ENCODE measurements around the gene HK1.
"Not testable (repeated sequence)": the region's sequence is repeated elsewhere in the genome, so short reads cannot be mapped to it uniquely, and the experiment has no call there.

Gene HK1

GRCh38 chr10:69278446-69278963 lies at the start of gene HK1:
Gene HK1, plus strand, starts transcription at chr10:69278496.
- no peak for DNase-seq (ENCODE audit: low read depth in 2 of 2)

- no peak for DNase-seq (ENCODE audit: low read depth in 2 of 2)
Observed at GRCh38 chr10:69229616-69229916, 48.7 kb upstream of the HK1 start.

DNA sequence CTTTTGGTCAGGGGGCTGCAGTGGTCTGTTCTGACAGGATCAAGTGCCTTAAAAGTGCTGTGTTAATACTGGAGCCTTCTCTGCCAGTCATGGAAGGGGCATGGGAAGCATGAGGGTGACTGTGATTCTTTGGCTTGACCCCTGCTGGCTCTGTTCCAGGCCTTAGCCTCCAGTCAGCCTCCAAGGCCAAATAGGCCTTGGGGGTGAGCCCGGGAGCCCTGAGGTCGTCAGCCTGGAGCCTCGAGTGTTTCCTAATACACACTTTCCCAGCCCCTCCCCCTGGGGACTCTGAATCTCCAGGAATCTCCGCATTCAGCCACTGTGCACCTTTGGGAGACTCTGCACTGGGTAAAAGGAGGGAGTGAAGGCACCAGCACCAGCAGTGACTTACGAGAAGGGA lies 48.2 kb upstream of the HK1 start:
- DNase-seq (ENCODE audit: low read depth in 2 of 2): no peak

- no peak for DNase-seq (ENCODE audit: low read depth in 2 of 2)
Observed at GRCh38 chr10:69232252-69232651, 46.0 kb upstream of the HK1 start.

- DNase-seq (ENCODE audit: low read depth in 2 of 2): no peak
Observed at GRCh38 chr10:69232736-69233480, 45.4 kb upstream of the HK1 start.

DNA sequence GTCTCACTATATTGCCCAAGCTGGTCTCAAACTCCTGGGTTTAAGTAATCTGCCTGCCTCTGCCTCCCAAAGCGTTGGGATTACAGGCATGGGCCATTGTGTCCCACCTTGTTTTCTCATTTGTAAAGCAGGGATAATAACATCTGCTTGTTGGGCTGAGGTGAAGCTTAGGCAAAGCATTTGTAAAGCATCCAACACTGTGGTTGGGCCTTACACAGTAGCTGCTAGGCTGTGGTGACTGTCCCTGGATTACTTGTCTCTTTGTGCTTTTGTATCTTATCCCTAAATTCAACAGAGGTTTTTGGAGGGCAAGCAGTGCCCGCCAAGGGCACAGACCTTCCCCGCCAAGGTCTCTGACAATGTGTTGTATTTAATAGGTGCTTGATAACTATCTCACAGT lies 43.8 kb upstream of the HK1 start:
- no peak for DNase-seq (ENCODE audit: low read depth in 2 of 2)

GRCh38 chr10:69237528-69238159 lies 40.7 kb upstream of the HK1 start:
- DNase-seq (ENCODE audit: low read depth in 2 of 2): peak; percentile 66 to 72

DNA sequence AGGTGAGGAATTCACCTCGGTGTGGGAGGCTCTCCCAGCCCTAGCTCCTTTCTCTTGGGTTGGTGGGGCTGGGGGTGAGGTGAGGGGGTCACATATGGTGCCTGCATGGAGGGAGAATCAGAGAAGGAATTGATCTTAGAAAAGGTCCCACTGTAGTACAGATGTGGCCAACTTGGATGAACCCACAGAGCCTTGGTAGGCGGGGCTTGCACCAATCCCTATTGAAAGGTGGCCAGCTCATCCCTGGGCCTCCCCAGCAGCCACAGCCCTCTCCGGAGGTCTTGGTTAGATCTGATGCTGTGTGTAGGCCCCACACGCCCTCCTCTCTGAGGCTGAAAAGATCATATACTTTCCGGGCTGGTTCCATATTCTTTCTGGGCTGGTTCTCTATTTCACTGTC lies 39.2 kb upstream of the HK1 start:
- DNase-seq (ENCODE audit: low read depth in 2 of 2): no peak

- no peak for DNase-seq (ENCODE audit: low read depth in 2 of 2)
Observed at GRCh38 chr10:69239816-69240434, 38.4 kb upstream of the HK1 start.

DNA sequence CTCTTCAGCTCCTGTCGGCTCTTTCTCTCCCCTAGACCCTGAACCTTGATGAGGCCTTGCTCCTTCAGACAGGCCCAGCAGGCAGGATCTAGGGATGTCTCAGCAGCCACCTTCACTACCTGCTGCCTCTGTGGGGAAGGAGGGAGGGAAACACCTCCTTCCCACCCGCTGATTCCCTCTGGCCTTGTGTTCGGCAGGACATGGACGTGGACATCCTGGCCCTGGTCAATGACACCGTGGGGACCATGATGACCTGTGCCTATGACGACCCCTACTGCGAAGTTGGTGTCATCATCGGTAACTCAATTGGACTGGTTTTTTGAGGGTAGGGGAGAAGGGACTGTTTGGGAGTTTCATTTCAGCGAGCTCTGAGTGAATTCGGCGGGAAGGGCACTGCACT lies 37.8 kb upstream of the HK1 start:
- no peak for DNase-seq (ENCODE audit: low read depth in 2 of 2)

- no peak for DNase-seq (ENCODE audit: low read depth in 2 of 2)
Observed at GRCh38 chr10:69241575-69241974, 36.7 kb upstream of the HK1 start.

DNA sequence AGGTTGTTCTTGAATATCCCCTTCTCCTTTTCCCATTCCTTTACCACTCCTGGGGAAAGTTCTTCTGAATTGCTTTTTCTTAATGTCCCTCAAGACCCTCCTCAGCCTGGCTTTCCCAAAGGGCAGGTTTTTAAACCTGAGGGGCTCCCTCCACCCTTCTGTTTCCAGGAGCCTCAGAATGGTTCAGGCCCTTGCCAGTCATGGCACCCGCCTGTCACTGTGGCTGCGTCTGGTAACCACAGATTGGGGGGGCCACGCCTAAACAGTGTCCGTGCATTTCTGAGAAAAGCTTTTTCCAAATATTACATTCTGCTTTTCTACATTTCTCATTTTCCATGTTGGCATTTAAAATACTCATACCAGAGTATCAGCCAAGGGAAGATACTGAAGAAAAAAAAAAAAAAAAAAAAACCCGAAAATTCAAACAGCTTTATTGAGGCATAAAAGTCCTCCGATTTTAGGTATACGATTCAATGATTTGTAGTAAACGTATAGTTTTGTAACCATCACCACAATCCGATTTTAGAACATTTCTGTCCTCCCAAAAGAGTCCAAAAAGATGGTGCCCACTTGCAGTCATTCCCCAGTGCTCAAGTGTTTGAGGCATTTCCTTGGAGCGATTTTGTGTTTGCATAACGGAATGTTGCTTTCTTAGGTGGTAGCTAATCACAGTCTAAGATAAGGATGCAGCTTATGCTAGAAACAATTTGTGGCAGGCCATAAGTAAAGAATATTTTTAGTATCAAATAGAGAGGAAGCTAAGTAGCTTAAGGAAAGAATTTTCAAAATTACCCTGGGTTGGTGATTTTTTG lies 36.0 kb upstream of the HK1 start:
- no peak for DNase-seq (ENCODE audit: low read depth in 2 of 2)

DNA sequence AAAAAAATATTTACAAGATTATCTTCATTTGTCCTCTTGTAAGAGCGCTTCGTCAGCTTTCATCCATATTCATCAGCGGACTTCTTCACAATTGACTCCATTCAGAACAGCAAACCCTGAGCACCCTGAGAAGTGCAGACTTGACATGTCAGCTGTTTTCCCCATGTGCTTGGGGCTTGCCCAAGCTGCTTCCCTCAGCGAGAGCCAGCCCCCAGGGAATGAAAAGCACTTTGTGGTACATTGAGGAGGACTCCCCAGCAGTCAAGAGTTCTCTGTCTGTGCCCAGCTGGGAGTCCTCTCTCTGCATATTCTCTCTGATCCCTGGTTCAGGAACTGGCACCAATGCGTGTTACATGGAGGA lies 35.5 kb upstream of the HK1 start:
- no peak for DNase-seq (ENCODE audit: low read depth in 2 of 2)

DNA sequence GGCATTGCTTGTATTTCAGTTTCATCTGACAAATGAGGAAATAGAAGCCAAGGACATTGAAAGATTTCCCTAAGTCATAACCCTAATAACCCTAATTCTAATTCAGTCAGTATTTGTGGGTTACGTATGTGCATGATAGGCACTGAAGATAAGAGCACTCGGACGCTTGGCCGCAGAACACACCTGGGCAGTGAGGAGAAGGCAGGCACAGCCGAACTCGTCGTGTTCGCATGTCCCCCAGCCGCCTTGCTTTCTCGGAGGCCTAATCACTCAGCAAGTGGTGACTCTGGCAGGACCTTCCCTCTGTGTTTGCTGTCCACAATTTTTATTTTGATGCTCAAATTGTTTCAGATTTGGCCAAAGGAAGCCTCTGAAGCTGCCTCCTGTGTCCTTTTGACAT lies 34.5 kb upstream of the HK1 start:
- no peak for DNase-seq (ENCODE audit: low read depth in 2 of 2)

GRCh38 chr10:69246036-69246435 lies 32.3 kb upstream of the HK1 start:
- DNase-seq (ENCODE audit: low read depth in 2 of 2): no peak

- DNase-seq (ENCODE audit: low read depth in 2 of 2): no peak
Observed at GRCh38 chr10:69246581-69247312, 31.5 kb upstream of the HK1 start.

DNA sequence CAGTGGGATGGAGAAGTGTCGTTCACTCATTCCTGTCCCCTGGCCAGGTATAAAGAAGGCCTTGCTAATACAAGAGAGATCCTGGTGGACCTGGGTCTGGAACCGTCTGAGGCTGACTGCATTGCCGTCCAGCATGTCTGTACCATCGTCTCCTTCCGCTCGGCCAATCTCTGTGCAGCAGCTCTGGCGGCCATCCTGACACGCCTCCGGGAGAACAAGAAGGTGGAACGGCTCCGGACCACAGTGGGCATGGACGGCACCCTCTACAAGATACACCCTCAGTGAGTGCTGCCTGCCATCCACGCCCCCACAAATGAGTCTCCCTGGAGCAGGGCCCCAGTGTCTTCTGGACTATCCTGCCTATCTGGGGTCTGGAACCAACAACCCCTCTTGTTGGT lies 31.0 kb upstream of the HK1 start:
- DNase-seq (ENCODE audit: low read depth in 2 of 2): no peak

GRCh38 chr10:69248117-69248730 lies 30.1 kb upstream of the HK1 start:
- DNase-seq (ENCODE audit: low read depth in 2 of 2): no peak

GRCh38 chr10:69250041-69250440 lies 28.3 kb upstream of the HK1 start:
- DNase-seq (ENCODE audit: low read depth in 2 of 2): no peak

DNA sequence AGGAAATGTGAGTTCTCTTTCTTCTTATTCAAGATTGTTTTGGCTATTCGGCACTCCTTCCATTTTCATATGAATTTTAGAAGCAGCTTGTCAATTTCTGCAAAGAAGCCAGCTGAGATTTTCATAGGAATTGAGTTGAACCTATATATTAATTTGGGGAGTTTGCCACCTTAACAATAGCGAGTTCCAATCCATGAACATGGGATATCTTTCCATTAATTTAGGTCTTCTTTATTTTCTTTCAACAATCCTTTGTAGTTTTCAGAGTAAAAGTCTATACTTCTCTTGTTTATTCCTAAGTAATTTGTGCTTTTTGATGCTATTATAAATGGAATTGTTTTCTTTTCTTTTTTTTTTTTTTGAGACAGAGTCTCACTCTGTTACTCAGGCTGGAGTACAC lies 26.9 kb upstream of the HK1 start:
- DNase-seq (ENCODE audit: low read depth in 2 of 2): not testable (repeated sequence)

DNA sequence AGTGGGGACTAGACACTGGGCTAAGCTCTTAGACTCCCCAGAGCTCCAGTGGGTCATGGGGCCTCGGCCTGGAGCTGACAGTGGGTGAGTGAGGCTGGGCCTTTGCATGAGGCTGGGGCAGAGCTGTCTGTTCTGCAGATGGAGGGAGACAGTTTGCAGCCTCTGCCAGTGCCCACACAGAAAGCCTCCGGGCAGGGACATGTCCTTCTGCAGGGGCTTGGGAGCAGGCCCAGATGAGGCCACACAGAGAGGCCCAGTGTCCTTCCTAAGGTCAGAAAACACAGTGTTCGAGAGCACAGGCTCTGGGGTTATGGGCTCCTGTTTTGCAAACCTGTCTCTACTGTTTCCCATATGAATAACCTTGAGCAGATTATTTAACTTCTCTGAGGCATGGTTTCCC lies 25.1 kb upstream of the HK1 start:
- no peak for DNase-seq (ENCODE audit: low read depth in 2 of 2)

All from stimulated activated CD8-positive, alpha-beta memory T cell treated with anti-CD3 and anti-CD28 coated beads, Interleukin-15, amount 100 ng/mL, for 48 hours (primary cell).